Measurements from ENCODE around the gene C10orf53. TPM values are rescaled to one million over a fixed set of nuclear protein-coding genes. Genes with fewer than 3 reads are reported as not detected.

C10orf53 gene
- total and polyA plus RNA-seq, 2 of the 8 experiments (the other 6 are each of a cell fraction or from before 2014, with no cell fraction given), result not detected

- TF ChIP-seq ASH2L (IDR thresholded peaks at IDR 0.05; ENCODE audit: low read length) (no peak), EGR1 (IDR thresholded peaks at IDR 0.05; ENCODE audit: borderline replicate concordance, low read depth, low read length) (no peak), BRCA1 (IDR thresholded peaks at IDR 0.05; ENCODE audit: low read depth, low read length) (no peak), CHD2 (IDR thresholded peaks at IDR 0.05; ENCODE audit: low read length) (no peak), CBX5 (IDR thresholded peaks at IDR 0.05; ENCODE audit: low read depth, low read length) (no peak), NRF1 (IDR thresholded peaks at IDR 0.05; ENCODE audit: low read depth, low read length) (no peak), SP2 (IDR thresholded peaks at IDR 0.05; ENCODE audit: low read length) (no peak)
These were observed 56.6 kb downstream of the C10orf53 start (continued) for GRCh38 chr10:49735848-49736563.
